ENCODE results near the gene PARP6. TPM values are rescaled to one million over a fixed set of nuclear protein-coding genes. Genes with fewer than 3 reads are reported as not detected.

Gene PARP6
- total and polyA plus RNA-seq, 9 of the 15 experiments (the other 6 are each of a cell fraction or from before 2014, with no cell fraction given), result 14.8 to 83.2 (median 28.3) TPM

GRCh38 chr15:72319985-72320671 lies 47.8 kb upstream of the PARP6 start, which contains the start of gene CELF6 (continued):
- TF ChIP-seq PBX2 (CRISPR knock-in tag; IDR thresholded peaks at IDR 0.05; ENCODE audit: low read depth) (no peak), PBX2 (tag; conservative IDR thresholded peaks at IDR 0.05; ENCODE audit: low read depth) (no peak), HDAC1 (IDR thresholded peaks at IDR 0.05) (peak in 1 of 2 experiments; percentile 76; a peak in 2 of 4 replicates), CREB1 (IDR thresholded peaks at IDR 0.05) (0 out of 2 replicates have a peak, but pooled peaks have one; percentile 43), CREB1 (CRISPR knock-in tag; IDR thresholded peaks at IDR 0.05) (no peak), TFAP4 (CRISPR knock-in tag; IDR thresholded peaks at IDR 0.05; ENCODE audit: borderline replicate concordance) (peak; percentile 41), ZNF23 (CRISPR knock-in tag; IDR thresholded peaks at IDR 0.05) (no peak), JUND (IDR thresholded peaks at IDR 0.05; ENCODE audit: borderline replicate concordance, low read depth, low read length) (peak; percentile 72), JUND (tag; IDR thresholded peaks at IDR 0.05; ENCODE audit: borderline replicate concordance, low read depth, low read length) (0 out of 3 replicates have a peak, but pooled peaks have one; percentile 14), PHF20 (IDR thresholded peaks at IDR 0.05; ENCODE audit: partially characterized antibody) (no peak), ZNF717 (CRISPR knock-in tag; IDR thresholded peaks at IDR 0.05) (no peak), RBFOX2 (IDR thresholded peaks at IDR 0.05; ENCODE audit: low read depth, low read length) (0 out of 2 replicates have a peak, but pooled peaks have one; percentile 8), ZNF699 (CRISPR knock-in tag; IDR thresholded peaks at IDR 0.05; ENCODE audit: insufficient replicate concordance) (no peak), MNT (conservative IDR thresholded peaks at IDR 0.05) (peak in 1 of 2 experiments; percentile 76; a peak in 3 of 4 replicates), ATF4 (CRISPR knock-in tag; IDR thresholded peaks at IDR 0.05) (no peak), L3MBTL2 (IDR thresholded peaks at IDR 0.05) (peak; percentile 41), MTA3 (IDR thresholded peaks at IDR 0.05; ENCODE audit: borderline replicate concordance) (peak; percentile 66; the same call in 1 of the 2 replicates), MIER1 (IDR thresholded peaks at IDR 0.05; ENCODE audit: low read depth) (peak; percentile 59; the same call in 1 of the 2 replicates), KLF13 (tag; IDR thresholded peaks at IDR 0.05; ENCODE audit: borderline replicate concordance, low read depth) (no peak), EHMT2 (IDR thresholded peaks at IDR 0.05) (peak; percentile 22; the same call in 1 of the 2 replicates), CHD1 (IDR thresholded peaks at IDR 0.05; ENCODE audit: low read length) (no peak)
